ENCODE results near the gene ARL9. TPM values are rescaled to one million over a fixed set of nuclear protein-coding genes. Genes with fewer than 3 reads are reported as not detected.

Gene ARL9
- polyA plus RNA-seq, 1 donor from 2014 or later: 0.11 TPM

GRCh38 chr4:56475917-56476316 lies 29.7 kb upstream of the ARL9 start:
- no peak overlapping the region for H3K9ac ChIP-seq (ENCODE audit: low read length)
- TF ChIP-seq EP300 (conservative IDR thresholded peaks at IDR 0.05; ENCODE audit: poor library complexity, severe bottlenecking) (no peak), EZH2 (IDR thresholded peaks at IDR 0.05; ENCODE audit: borderline replicate concordance, insufficient read depth, low read length, poor library complexity, severe bottlenecking) (no peak), POLR2AphosphoS5 (IDR thresholded peaks at IDR 0.05) (no peak), SMC3 (conservative IDR thresholded peaks at IDR 0.05; ENCODE audit: poor library complexity) (no peak), CTCF (IDR thresholded peaks at IDR 0.05; ENCODE audit: poor library complexity, severe bottlenecking) (no peak), RAD21 (conservative IDR thresholded peaks at IDR 0.05) (no peak), REST (IDR thresholded peaks at IDR 0.05; ENCODE audit: borderline replicate concordance) (no peak), TAF1 (IDR thresholded peaks at IDR 0.05; ENCODE audit: low read depth) (no peak), MXI1 (conservative IDR thresholded peaks at IDR 0.05; ENCODE audit: poor library complexity, severe bottlenecking) (no peak)
- H3K4me3 ChIP-seq (ENCODE audit: low read length): no peak overlapping the region
- no peak overlapping the region for H3K4me2 ChIP-seq (ENCODE audit: low read length)
- no peak overlapping the region for H2AFZ ChIP-seq (ENCODE audit: low read depth, low read length)
- H4K20me1 ChIP-seq (ENCODE audit: insufficient read depth): no peaks in the 10 kb centered on the region
- H3K79me2 ChIP-seq (replicated peaks; ENCODE audit: insufficient read depth, low read length): no peaks in the 10 kb centered on the region
- H3K27ac ChIP-seq (ENCODE audit: low read length): no peak overlapping the region
- no peaks in the 10 kb centered on the region for H3K9me2 ChIP-seq (ENCODE audit: insufficient read depth, low read length)
- H3F3A ChIP-seq (ENCODE audit: insufficient read depth, low read length, poor library complexity, severe bottlenecking): no peaks in the 10 kb centered on the region
- peaks cover 17% of the 10 kb centered on the region for H3K36me3 ChIP-seq (ENCODE audit: insufficient read depth, low read length)
- H3K9me3 ChIP-seq (ENCODE audit: low read length): no peaks in the 10 kb centered on the region
- no peaks in the 10 kb centered on the region for H3K27me3 ChIP-seq (ENCODE audit: insufficient read depth, low read depth, low read length)

GRCh38 chr4:56477192-56477702 lies 28.3 kb upstream of the ARL9 start:
- Histone ChIP-seq H3K9me3 (ENCODE audit: low read length) (no peaks in the 10 kb centered on the region), H3K36me3 (ENCODE audit: insufficient read depth, low read length) (peaks cover 18% of the 10 kb centered on the region), H3K4me2 (ENCODE audit: low read length) (no peak overlapping the region), H2AFZ (ENCODE audit: low read depth, low read length) (no peak overlapping the region), H3K27ac (ENCODE audit: low read length) (no peak overlapping the region), H3K79me2 (replicated peaks; ENCODE audit: insufficient read depth, low read length) (no peaks in the 10 kb centered on the region), H4K20me1 (ENCODE audit: insufficient read depth) (no peaks in the 10 kb centered on the region), H3F3A (ENCODE audit: insufficient read depth, low read length, poor library complexity, severe bottlenecking) (no peaks in the 10 kb centered on the region), H3K4me3 (ENCODE audit: low read length) (no peak overlapping the region), H3K27me3 (ENCODE audit: insufficient read depth, low read depth, low read length) (no peaks in the 10 kb centered on the region), H3K9ac (ENCODE audit: low read length) (no peak overlapping the region), H3K9me2 (ENCODE audit: insufficient read depth, low read length) (no peaks in the 10 kb centered on the region)
- TF ChIP-seq EZH2 (IDR thresholded peaks at IDR 0.05; ENCODE audit: borderline replicate concordance, insufficient read depth, low read length, poor library complexity, severe bottlenecking): no peak
- no peak for TF ChIP-seq MXI1 (conservative IDR thresholded peaks at IDR 0.05; ENCODE audit: poor library complexity, severe bottlenecking)
